HepG2 (cell line): Measurements from ENCODE around the gene GOLT1A. TPM values are rescaled to one million over a fixed set of nuclear protein-coding genes. Genes with fewer than 3 reads are reported as not detected.

ENCODE experiments used
- ATAC-seq: fragments of 200-7000 bp; cut with Tn5 transposase; 3 replicates; pipeline ENCODE4 v1.9.1; 2020; ENCODE audit warnings: mild to moderate bottlenecking, moderate library complexity
- BruUV-seq: library from RNA; stranded (reverse); fragments of 400-500 nt; replicated peaks from 2 replicates; lab custom pipeline; 2021; lab: Mats Ljungman, UMichigan
- CTCF ChIA-PET: fragments of 300-600 bp; formaldehyde crosslinking; extraction: SDS; loops from one replicate; lab custom pipeline; 2021; ENCODE audit warnings: low total read pairs, inconsistent platforms, low intra/inter-chr PET ratio; lab: Yijun Ruan, JAX
- POLR2A ChIA-PET: fragments of 350-600 bp; sonication (Branson Sonifier 250); formaldehyde crosslinking; loops from one replicate; lab custom pipeline; 2020; ENCODE audit warnings: antibody characterized with exemption, inconsistent platforms; lab: Yijun Ruan, JAX
- DNase-seq: peaks from one replicate; pipeline ENCODE4 v3.0.0-alpha.2; 2015; ENCODE audit warnings: low spot score
- FAIRE-seq: peaks from 3 replicates; lab custom pipeline; 2011; peaks lifted over from hg19 to GRCh38; lab: Jason Lieb, UNC
- H2AFZ ChIP-seq: one replicate; pipeline ENCODE4 v1.6.1; 2011; ENCODE audit warnings: low read length, inconsistent platforms
- H3K27ac ChIP-seq: fragments of 300-600 bp; 3 replicates; pipeline ENCODE4 v1.8.0; 2011; ENCODE audit warnings: mixed run types, mild to moderate bottlenecking, mixed read lengths, low read length, inconsistent platforms; ENCODE audit not compliant: insufficient read depth; ENCODE audit errors: extremely low read length
- H3K27me3 ChIP-seq, 2 experiments: fragments of 200-600 bp in 1 of 2; 2 replicates in 1 of 2; 3 replicates in 1 of 2; pipeline versions ENCODE4 v1.6.0 to v1.8.0; 2011; ENCODE audit warnings: low read length in 2 of 2, mild to moderate bottlenecking in 2 of 2, moderate library complexity in 2 of 2, inconsistent platforms in 1 of 2; ENCODE audit not compliant: insufficient read depth in 2 of 2, control insufficient read depth in 1 of 2
- H3K36me3 ChIP-seq, 2 experiments: fragments of 200-600 bp in 1 of 2; replicated peaks in 1 of 2; 2 replicates in 1 of 2; 3 replicates in 1 of 2; pipeline versions ENCODE4 v1.5.1 to v1.8.0; 2011; ENCODE audit warnings: low read length in 2 of 2, inconsistent platforms in 1 of 2; ENCODE audit not compliant: insufficient read depth in 2 of 2, control insufficient read depth in 1 of 2
- H3K4me1 ChIP-seq: 2 replicates; pipeline ENCODE4 v1.5.1; 2012; ENCODE audit warnings: low read length, inconsistent platforms; ENCODE audit not compliant: insufficient read depth
- H3K4me2 ChIP-seq: 2 replicates; pipeline ENCODE4 v1.6.0; 2011; ENCODE audit warnings: low read depth, low read length, inconsistent platforms
- H3K4me3 ChIP-seq, 3 experiments: fragments of 200-600 bp in 1 of 3; sonication (generic), shearing (Covaris generic) in 1 of 3; replicated peaks in 1 of 3; 2 replicates each; pipeline ENCODE4 v1.5.1; 2011 to 2016; ENCODE audit warnings: low read length in 3 of 3, inconsistent platforms in 2 of 3, low read depth in 2 of 3, mild to moderate bottlenecking in 2 of 3, control low read depth in 1 of 3, mixed read lengths in 1 of 3; ENCODE audit not compliant: insufficient read depth in 1 of 3
- H3K79me2 ChIP-seq: one replicate; pipeline ENCODE4 v1.6.1; 2011; ENCODE audit warnings: low read length, inconsistent platforms; ENCODE audit not compliant: insufficient read depth
- H3K9ac ChIP-seq: 2 replicates; pipeline ENCODE4 v1.6.0; 2011; ENCODE audit warnings: mild to moderate bottlenecking, low read depth, low read length, inconsistent platforms; ENCODE audit not compliant: insufficient read depth
- H3K9me3 ChIP-seq: 2 replicates; pipeline ENCODE4 v1.5.1; 2012; ENCODE audit warnings: mild to moderate bottlenecking, low read length
- H4K20me1 ChIP-seq: 2 replicates; pipeline ENCODE4 v1.6.0; 2011; ENCODE audit warnings: inconsistent platforms, mild to moderate bottlenecking, low read length, moderate library complexity; ENCODE audit not compliant: insufficient read depth
- FOSL2 ChIP-seq: sonication (generic); formaldehyde crosslinking; IDR thresholded peaks from 2 replicates; pipeline ENCODE4 v1.4.0; 2020; ENCODE audit warnings: missing genetic modification reagents
- GABPA ChIP-seq, 2 experiments: IDR thresholded peaks; 2 replicates each; pipeline ENCODE4 v1.6.1; 2011 to 2016; ENCODE audit warnings: low read depth in 2 of 2, low read length in 1 of 2, missing biosample characterization in 1 of 2, missing genetic modification characterization in 1 of 2
- NR1H2 ChIP-seq: sonication (generic); formaldehyde crosslinking; IDR thresholded peaks from 2 replicates; pipeline ENCODE4 v1.8.1; 2022; ENCODE audit warnings: low read depth, missing genetic modification reagents, borderline replicate concordance
- REL ChIP-seq: sonication (generic); formaldehyde crosslinking; conservative IDR thresholded peaks from 2 replicates; pipeline ENCODE4 v1.8.0; 2022; ENCODE audit warnings: mild to moderate bottlenecking, missing genetic modification reagents, moderate library complexity
- ZMYM3 ChIP-seq: sonication (generic); formaldehyde crosslinking; IDR thresholded peaks from 2 replicates; pipeline ENCODE4 v1.5.1; 2020; ENCODE audit warnings: mild to moderate bottlenecking, missing genetic modification reagents
- ZNF441 ChIP-seq: sonication (generic); formaldehyde crosslinking; IDR thresholded peaks from 2 replicates; pipeline ENCODE4 v1.7.0; 2021; ENCODE audit warnings: missing genetic modification reagents, borderline replicate concordance
- ZNF780A ChIP-seq: sonication (generic); formaldehyde crosslinking; IDR thresholded peaks from 2 replicates; pipeline ENCODE4 v1.8.0; 2022; ENCODE audit warnings: mild to moderate bottlenecking, missing genetic modification reagents, moderate library complexity
- ZSCAN12 ChIP-seq: sonication (generic); formaldehyde crosslinking; IDR thresholded peaks from 2 replicates; pipeline ENCODE4 v1.9.0; 2021; ENCODE audit warnings: mild to moderate bottlenecking, missing genetic modification reagents
- WGBS: methylation state at CpG from one replicate; pipeline ENCODE4 v1.1.6; 2017; ENCODE audit warnings: low lambda C conversion rate; 5-methylcytosine and 5-hydroxymethylcytosine counted together
- in situ Hi-C: cut with HindIII; loops from 2 replicates; pipeline ENCODE4 v1.10.0; 2017; ENCODE audit warnings: low pct_unique_long_range_greater_than_20kb; ENCODE audit not compliant: extremely low pct_ligation_motif_present
- intact Hi-C: fragments of 100-400 bp; cut with micrococcal nuclease; formaldehyde crosslinking; loops from one replicate; pipeline ENCODE4 v1.10.0; 2022; ENCODE audit not compliant: unreplicated experiment
- polyA plus RNA-seq, 8 experiments: library from polyadenylated mRNA; depleted of rRNA in 3 of 8; stranded (reverse) in 7 of 8; unstranded in 1 of 8; fragments of >200 nt; fragmentation: Illumina TruSeq in 4 of 8; extraction: Trizol in 4 of 8; gene quantifications; 2 replicates each; pipeline versions ENCODE4 v1.2.1 to v1.2.3, GENCODE V29; 2011 to 2016; ENCODE audit warnings: low read depth in 4 of 8, missing spikeins in 1 of 8, mixed read lengths in 1 of 8; ENCODE audit not compliant: insufficient read depth in 1 of 8
- total RNA-seq, 5 experiments: library from RNA; depleted of rRNA; stranded (reverse); fragments of >200 nt; fragmentation: Illumina TruSeq; extraction: Trizol; gene quantifications; 2 replicates each; pipeline ENCODE4 v1.2.3, GENCODE V29; 2016; ENCODE audit warnings: low read depth in 1 of 5
- TF ChIP-seq, protein P1 (sequence below): sonication (generic); formaldehyde crosslinking; IDR thresholded peaks from 2 replicates; pipeline ENCODE4 v1.8.1; 2022; ENCODE audit warnings: low read depth, mild to moderate bottlenecking, missing genetic modification reagents
- TF ChIP-seq, protein P2 (sequence below): sonication (generic); formaldehyde crosslinking; IDR thresholded peaks from 2 replicates; pipeline ENCODE4 v1.4.0; 2020; ENCODE audit warnings: missing genetic modification reagents, borderline replicate concordance
- TF ChIP-seq, protein P3 (sequence below): sonication (generic); formaldehyde crosslinking; IDR thresholded peaks from 2 replicates; pipeline ENCODE4 v1.8.1; 2023; ENCODE audit warnings: mild to moderate bottlenecking, missing genetic modification reagents, borderline replicate concordance
- TF ChIP-seq, protein P4 (sequence below): sonication (generic); formaldehyde crosslinking; IDR thresholded peaks from 2 replicates; pipeline ENCODE4 v1.5.1; 2020; ENCODE audit warnings: missing genetic modification reagents, mild to moderate bottlenecking, borderline replicate concordance

Gene GOLT1A
- total and polyA plus RNA-seq, 2 of the 13 experiments (the other 11 are each of a cell fraction or from before 2014, with no cell fraction given): 25.8 to 28.0 TPM

DNA sequence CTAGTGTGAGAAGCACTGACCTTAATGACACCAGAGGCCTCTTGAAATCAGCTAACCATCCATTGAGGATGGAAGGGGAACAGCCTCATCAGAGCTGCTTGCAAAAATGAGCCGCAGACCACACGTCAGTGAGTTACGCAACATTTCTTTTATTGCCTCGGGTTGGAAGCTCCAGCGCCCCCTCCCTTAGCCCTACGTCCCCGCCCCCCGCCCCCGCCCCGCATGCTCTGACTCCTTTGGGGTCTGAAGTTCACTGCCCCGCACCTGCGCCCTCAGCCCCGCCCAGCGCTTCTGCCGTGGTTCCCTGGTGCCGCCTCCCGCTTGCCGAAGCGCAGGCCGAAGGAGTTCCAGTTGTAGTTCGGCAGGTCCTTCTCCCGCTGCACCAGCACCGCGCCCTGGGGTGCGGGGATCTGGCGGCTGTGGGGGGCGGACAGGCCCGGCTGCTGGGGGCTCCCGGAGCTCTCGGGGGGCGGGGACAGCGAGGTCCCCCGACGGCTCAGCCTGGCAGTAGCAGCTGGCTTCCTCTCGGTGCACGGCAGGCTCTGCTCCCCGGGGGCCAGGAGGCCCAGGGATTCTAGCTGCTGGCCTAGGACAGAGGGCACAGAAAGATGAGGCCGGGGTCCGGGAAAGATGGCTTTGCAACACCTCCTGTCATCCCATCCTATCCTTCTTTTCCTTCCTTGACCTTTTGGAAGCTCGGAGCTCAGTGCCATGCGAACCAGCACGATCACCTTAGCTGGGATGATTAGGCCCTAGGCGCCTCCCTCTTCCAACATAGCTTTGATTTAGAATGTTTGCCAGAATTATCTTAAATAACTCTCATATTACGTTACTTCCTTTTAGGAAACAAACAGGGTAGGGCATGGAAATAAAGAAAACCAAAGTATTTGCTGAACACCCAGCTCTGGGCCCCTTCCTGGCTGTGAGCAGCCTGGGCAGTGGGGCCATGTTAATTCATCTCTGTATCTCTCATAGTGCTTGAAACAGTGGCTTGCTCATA, 23.3 kb downstream of the GOLT1A start:
- H3K9ac ChIP-seq: no peak overlapping the region
- no peak overlapping the region for H2AFZ ChIP-seq
- 4% methylated on average over 25 of the region's 44 CpGs for WGBS
- H3K4me3 ChIP-seq: peak overlapping the region; percentile 24 to 61 (median 55); a peak in 4 of 6 replicates
- BruUV-seq: no TSS peak
- intact Hi-C loops: no loop called here
- H3K4me2 ChIP-seq: peak overlapping the region; percentile 77
- no peaks in the 10 kb centered on the region for H3K36me3 ChIP-seq
- H3K9me3 ChIP-seq: no peaks in the 10 kb centered on the region
- H3K79me2 ChIP-seq: no peaks in the 10 kb centered on the region
- CTCF ChIA-PET: no interaction called here
- peaks cover 6 to 45% of the 10 kb centered on the region in 2 experiments; a peak in 4 of 5 replicates for H3K27me3 ChIP-seq
- FAIRE-seq: peak; percentile 43
- peaks cover 40% of the 10 kb centered on the region for H3K4me1 ChIP-seq
- in situ Hi-C loops: no loop called here
- POLR2A ChIA-PET: interaction anchor here (0.6 to 1.9 kb wide), 5 partner anchors 10 to 188 kb away, joined by 3 to 7 read pairs (median 5); partner anchors contain the start of gene GOLT1A
- peak; percentile 75 for ATAC-seq
- H3K27ac ChIP-seq: no peak overlapping the region
- no peaks in the 10 kb centered on the region for H4K20me1 ChIP-seq
- peak; percentile 60 for DNase-seq
- TF ChIP-seq ZSCAN12 (CRISPR knock-in tag): 0 out of 2 replicates have a peak, but pooled peaks have one; percentile 35
- TF ChIP-seq FOSL2 (CRISPR knock-in tag): no peak
- TF ChIP-seq, protein P1, sequence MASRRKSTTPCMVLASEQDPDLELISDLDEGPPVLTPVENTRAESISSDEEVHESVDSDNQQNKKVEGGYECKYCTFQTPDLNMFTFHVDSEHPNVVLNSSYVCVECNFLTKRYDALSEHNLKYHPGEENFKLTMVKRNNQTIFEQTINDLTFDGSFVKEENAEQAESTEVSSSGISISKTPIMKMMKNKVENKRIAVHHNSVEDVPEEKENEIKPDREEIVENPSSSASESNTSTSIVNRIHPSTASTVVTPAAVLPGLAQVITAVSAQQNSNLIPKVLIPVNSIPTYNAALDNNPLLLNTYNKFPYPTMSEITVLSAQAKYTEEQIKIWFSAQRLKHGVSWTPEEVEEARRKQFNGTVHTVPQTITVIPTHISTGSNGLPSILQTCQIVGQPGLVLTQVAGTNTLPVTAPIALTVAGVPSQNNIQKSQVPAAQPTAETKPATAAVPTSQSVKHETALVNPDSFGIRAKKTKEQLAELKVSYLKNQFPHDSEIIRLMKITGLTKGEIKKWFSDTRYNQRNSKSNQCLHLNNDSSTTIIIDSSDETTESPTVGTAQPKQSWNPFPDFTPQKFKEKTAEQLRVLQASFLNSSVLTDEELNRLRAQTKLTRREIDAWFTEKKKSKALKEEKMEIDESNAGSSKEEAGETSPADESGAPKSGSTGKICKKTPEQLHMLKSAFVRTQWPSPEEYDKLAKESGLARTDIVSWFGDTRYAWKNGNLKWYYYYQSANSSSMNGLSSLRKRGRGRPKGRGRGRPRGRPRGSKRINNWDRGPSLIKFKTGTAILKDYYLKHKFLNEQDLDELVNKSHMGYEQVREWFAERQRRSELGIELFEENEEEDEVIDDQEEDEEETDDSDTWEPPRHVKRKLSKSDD (CRISPR knock-in tag): no peak
- TF ChIP-seq ZMYM3 (CRISPR knock-in tag): 0 out of 2 replicates have a peak, but pooled peaks have one; percentile 18
- TF ChIP-seq, protein P2, sequence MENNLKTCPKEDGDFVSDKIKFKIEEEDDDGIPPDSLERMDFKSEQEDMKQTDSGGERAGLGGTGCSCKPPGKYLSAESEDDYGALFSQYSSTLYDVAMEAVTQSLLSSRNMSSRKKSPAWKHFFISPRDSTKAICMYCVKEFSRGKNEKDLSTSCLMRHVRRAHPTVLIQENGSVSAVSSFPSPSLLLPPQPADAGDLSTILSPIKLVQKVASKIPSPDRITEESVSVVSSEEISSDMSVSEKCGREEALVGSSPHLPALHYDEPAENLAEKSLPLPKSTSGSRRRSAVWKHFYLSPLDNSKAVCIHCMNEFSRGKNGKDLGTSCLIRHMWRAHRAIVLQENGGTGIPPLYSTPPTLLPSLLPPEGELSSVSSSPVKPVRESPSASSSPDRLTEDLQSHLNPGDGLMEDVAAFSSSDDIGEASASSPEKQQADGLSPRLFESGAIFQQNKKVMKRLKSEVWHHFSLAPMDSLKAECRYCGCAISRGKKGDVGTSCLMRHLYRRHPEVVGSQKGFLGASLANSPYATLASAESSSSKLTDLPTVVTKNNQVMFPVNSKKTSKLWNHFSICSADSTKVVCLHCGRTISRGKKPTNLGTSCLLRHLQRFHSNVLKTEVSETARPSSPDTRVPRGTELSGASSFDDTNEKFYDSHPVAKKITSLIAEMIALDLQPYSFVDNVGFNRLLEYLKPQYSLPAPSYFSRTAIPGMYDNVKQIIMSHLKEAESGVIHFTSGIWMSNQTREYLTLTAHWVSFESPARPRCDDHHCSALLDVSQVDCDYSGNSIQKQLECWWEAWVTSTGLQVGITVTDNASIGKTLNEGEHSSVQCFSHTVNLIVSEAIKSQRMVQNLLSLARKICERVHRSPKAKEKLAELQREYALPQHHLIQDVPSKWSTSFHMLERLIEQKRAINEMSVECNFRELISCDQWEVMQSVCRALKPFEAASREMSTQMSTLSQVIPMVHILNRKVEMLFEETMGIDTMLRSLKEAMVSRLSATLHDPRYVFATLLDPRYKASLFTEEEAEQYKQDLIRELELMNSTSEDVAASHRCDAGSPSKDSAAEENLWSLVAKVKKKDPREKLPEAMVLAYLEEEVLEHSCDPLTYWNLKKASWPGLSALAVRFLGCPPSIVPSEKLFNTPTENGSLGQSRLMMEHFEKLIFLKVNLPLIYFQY (CRISPR knock-in tag): no peak
- TF ChIP-seq ZNF441 (CRISPR knock-in tag): no peak
- TF ChIP-seq REL (CRISPR knock-in tag): no peak
- no peak for TF ChIP-seq GABPA (IDR thresholded peaks at IDR 0.05; ENCODE audit: low read depth, low read length)
- TF ChIP-seq GABPA (CRISPR knock-in tag; IDR thresholded peaks at IDR 0.05; ENCODE audit: low read depth): no peak
- no peak for TF ChIP-seq NR1H2 (CRISPR knock-in tag)
- TF ChIP-seq, protein P3, sequence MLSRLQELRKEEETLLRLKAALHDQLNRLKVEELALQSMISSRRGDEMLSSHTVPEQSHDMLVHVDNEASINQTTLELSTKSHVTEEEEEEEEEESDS (CRISPR knock-in tag): no peak
- TF ChIP-seq, protein P4, sequence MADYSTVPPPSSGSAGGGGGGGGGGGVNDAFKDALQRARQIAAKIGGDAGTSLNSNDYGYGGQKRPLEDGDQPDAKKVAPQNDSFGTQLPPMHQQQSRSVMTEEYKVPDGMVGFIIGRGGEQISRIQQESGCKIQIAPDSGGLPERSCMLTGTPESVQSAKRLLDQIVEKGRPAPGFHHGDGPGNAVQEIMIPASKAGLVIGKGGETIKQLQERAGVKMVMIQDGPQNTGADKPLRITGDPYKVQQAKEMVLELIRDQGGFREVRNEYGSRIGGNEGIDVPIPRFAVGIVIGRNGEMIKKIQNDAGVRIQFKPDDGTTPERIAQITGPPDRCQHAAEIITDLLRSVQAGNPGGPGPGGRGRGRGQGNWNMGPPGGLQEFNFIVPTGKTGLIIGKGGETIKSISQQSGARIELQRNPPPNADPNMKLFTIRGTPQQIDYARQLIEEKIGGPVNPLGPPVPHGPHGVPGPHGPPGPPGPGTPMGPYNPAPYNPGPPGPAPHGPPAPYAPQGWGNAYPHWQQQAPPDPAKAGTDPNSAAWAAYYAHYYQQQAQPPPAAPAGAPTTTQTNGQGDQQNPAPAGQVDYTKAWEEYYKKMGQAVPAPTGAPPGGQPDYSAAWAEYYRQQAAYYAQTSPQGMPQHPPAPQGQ (CRISPR knock-in tag): no peak
- TF ChIP-seq ZNF780A (CRISPR knock-in tag): no peak
